GM23338 (cell line): ENCODE results near the gene HPS6. TPM values are rescaled to one million over a fixed set of nuclear protein-coding genes. Genes with fewer than 3 reads are reported as not detected.

Source experiments
- ATAC-seq: fragments of 200-7000 bp; cut with Tn5 transposase; 3 replicates; pipeline ENCODE4 v1.9.1; 2020
- DNase-seq: peaks from one replicate; pipeline ENCODE4 v3.0.0-alpha.2; 2015; ENCODE audit warnings: low spot score
- H2AFZ ChIP-seq: fragments of 200-600 bp; sonication (generic); 2 replicates; pipeline ENCODE4 v1.8.0; 2016; ENCODE audit warnings: antibody characterized with exemption, mild to moderate bottlenecking, moderate library complexity
- H3F3A ChIP-seq: fragments of 200-600 bp; sonication (generic); replicated peaks from 2 replicates; pipeline ENCODE4 v1.8.0; 2017; ENCODE audit warnings: antibody characterized with exemption, mixed run types, low read depth
- H3K27ac ChIP-seq: fragments of 200-600 bp; sonication (generic); 2 replicates; pipeline ENCODE4 v1.6.1; 2016; ENCODE audit warnings: low read depth
- H3K27me3 ChIP-seq: fragments of 200-600 bp; sonication (generic); 2 replicates; pipeline ENCODE4 v1.8.0; 2016; ENCODE audit warnings: mild to moderate bottlenecking, mixed run types, moderate library complexity; ENCODE audit not compliant: insufficient read depth
- H3K36me3 ChIP-seq: fragments of 200-600 bp; sonication (generic); 2 replicates; pipeline ENCODE4 v1.8.0; 2016; ENCODE audit warnings: mild to moderate bottlenecking; ENCODE audit not compliant: insufficient read depth
- H3K4me1 ChIP-seq: fragments of 200-600 bp; sonication (generic); 2 replicates; pipeline ENCODE4 v1.8.0; 2016; ENCODE audit warnings: mild to moderate bottlenecking, moderate library complexity; ENCODE audit not compliant: insufficient read depth
- H3K4me2 ChIP-seq: fragments of 200-600 bp; sonication (generic); 2 replicates; pipeline ENCODE4 v1.7.1; 2017; ENCODE audit warnings: mixed run types
- H3K4me3 ChIP-seq: fragments of 200-600 bp; sonication (generic); 2 replicates; pipeline ENCODE4 v1.6.1; 2016; ENCODE audit warnings: mixed run types
- H3K79me2 ChIP-seq: fragments of 200-600 bp; sonication (generic); replicated peaks from 2 replicates; pipeline ENCODE4 v1.8.0; 2017; ENCODE audit warnings: mild to moderate bottlenecking; ENCODE audit not compliant: insufficient read depth
- H3K9me2 ChIP-seq: fragments of 200-600 bp; sonication (generic); 2 replicates; pipeline ENCODE4 v1.8.0; 2017; ENCODE audit not compliant: insufficient read depth
- H4K20me1 ChIP-seq: fragments of 200-600 bp; sonication (generic); replicated peaks from 2 replicates; pipeline ENCODE4 v1.8.0; 2017; ENCODE audit warnings: mild to moderate bottlenecking; ENCODE audit not compliant: insufficient read depth
- H3K27ac Mint-ChIP-seq: 2 replicates; pipeline ENCODE4 v1.8.0; 2020; ENCODE audit warnings: inconsistent platforms, mild to moderate bottlenecking, moderate library complexity, mixed read lengths
- H3K27me3 Mint-ChIP-seq: 3 replicates; pipeline ENCODE4 v1.8.0; 2022; ENCODE audit warnings: low read depth, mild to moderate bottlenecking, moderate library complexity, mixed read lengths, inconsistent platforms; ENCODE audit not compliant: insufficient read depth, poor library complexity
- H3K36me3 Mint-ChIP-seq: 3 replicates; pipeline ENCODE4 v1.8.0; 2021; ENCODE audit warnings: low read depth, mild to moderate bottlenecking, inconsistent platforms, moderate library complexity, mixed read lengths
- H3K4me1 Mint-ChIP-seq: 3 replicates; pipeline ENCODE4 v1.8.0; 2020; ENCODE audit warnings: mild to moderate bottlenecking, inconsistent platforms, mixed read lengths
- H3K4me3 Mint-ChIP-seq: 3 replicates; pipeline ENCODE4 v1.8.0; 2021; ENCODE audit warnings: moderate library complexity, mild to moderate bottlenecking, inconsistent platforms, mixed read lengths
- H3K9me3 Mint-ChIP-seq: 3 replicates; pipeline ENCODE4 v1.8.0; 2020; ENCODE audit warnings: moderate library complexity, mild to moderate bottlenecking, inconsistent platforms, mixed read lengths
- ETS1 ChIP-seq: IDR thresholded peaks from 2 replicates; pipeline ENCODE4 v1.6.1; 2016; ENCODE audit warnings: antibody characterized with exemption
- NANOG ChIP-seq: IDR thresholded peaks from 2 replicates; pipeline ENCODE4 v1.6.1; 2016; ENCODE audit warnings: antibody characterized with exemption, borderline replicate concordance
- POLR2AphosphoS5 ChIP-seq: IDR thresholded peaks from 2 replicates; pipeline ENCODE4 v1.6.1; 2016; ENCODE audit warnings: antibody characterized with exemption, low read depth
- STAT1 ChIP-seq: IDR thresholded peaks from one replicate; pipeline ENCODE4 v1.6.1; 2016; ENCODE audit warnings: antibody characterized with exemption; ENCODE audit not compliant: unreplicated experiment
- ZNF114 ChIP-seq: fragments of 250-450 bp; sonication (Bioruptor Pico); IDR thresholded peaks from 2 replicates; pipeline ENCODE4 v1.5.0; 2020; ENCODE audit warnings: mild to moderate bottlenecking, moderate library complexity
- ZNF462 ChIP-seq: fragments of 250-450 bp; sonication (Bioruptor Pico); IDR thresholded peaks from 2 replicates; pipeline ENCODE4 v1.5.0; 2020; ENCODE audit warnings: mild to moderate bottlenecking, moderate library complexity
- polyA plus RNA-seq: library from polyadenylated mRNA; unstranded; fragments of >200 nt; fragmentation: Nextera tagmentation; extraction: Ambion mirVana; gene quantifications from 2 replicates; pipeline ENCODE4 v1.2.1, GENCODE V29; 2016
- total RNA-seq: library from RNA; depleted of rRNA; stranded (reverse); fragments of >200 nt; shearing (Covaris generic); gene quantifications from 2 replicates; pipeline ENCODE4 v1.2.3, GENCODE V29; 2014
- TF ChIP-seq, protein P1 (sequence below): IDR thresholded peaks from one replicate; pipeline ENCODE4 v1.6.1; 2018; ENCODE audit warnings: antibody characterized with exemption; ENCODE audit not compliant: unreplicated experiment
- TF ChIP-seq, protein P2 (sequence below), 2 experiments: fragments of 200-600 bp in 1 of 2; sonication (generic) in 1 of 2; conservative IDR thresholded peaks; 2 replicates each; pipeline versions ENCODE4 v1.5.1 to v1.6.1; 2016 to 2017; ENCODE audit warnings: antibody characterized with exemption in 2 of 2, low read depth in 2 of 2, mild to moderate bottlenecking in 2 of 2, moderate library complexity in 1 of 2

The HPS6 gene
- total and polyA plus RNA-seq, 2 experiments from 2014 or later: 4.2 to 28.7 TPM

DNA sequence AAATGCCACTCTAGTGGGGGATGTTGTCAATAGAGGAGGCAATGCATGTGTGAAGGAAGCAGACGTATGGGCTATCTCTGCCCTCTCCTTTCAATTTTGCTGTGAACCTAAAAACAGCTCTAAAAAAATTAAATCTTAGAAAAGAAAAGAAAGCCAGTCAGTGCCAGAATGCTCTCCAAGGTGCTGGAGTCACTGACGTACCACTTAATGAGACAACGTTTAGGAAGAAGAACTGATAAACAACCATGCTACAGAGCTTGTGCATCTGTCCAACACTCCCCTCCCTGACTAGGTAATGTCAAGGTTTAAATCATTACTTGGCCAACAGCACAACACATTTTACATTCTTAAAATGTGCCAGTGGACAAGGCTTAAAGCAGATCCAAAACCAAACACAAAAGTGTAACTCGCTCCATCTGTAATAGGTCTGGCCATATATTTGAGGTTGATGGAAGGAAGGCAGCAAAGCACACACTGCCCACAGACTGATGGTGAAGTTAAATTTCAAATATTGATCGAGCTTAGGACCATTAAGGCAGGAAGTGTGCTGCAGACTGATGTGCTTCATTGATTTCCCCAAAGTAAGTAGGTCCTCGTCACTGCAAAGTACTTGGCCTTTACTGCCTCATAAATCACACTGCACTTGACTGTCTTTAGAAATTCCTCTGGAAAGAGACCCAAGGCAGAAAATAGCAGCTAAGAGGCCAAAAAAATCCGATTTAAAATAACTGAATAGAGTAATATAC is 24.7 kb upstream of the HPS6 start:
- Mint-ChIP-seq H3K27ac (no peak overlapping the region), H3K27me3 (peaks cover 1% of the 10 kb centered on the region), H3K4me1 (no peaks in the 10 kb centered on the region), H3K36me3 (peaks cover 35% of the 10 kb centered on the region), H3K4me3 (no peak overlapping the region), H3K9me3 (peaks cover 12% of the 10 kb centered on the region; the same call in 2 of the 3 replicates)
- Histone ChIP-seq H3K36me3 (0 out of 2 replicates have a peak, but pooled peaks cover 7% of the 10 kb centered on the region), H3K4me3 (no peak overlapping the region), H2AFZ (no peak overlapping the region), H3K4me2 (no peak overlapping the region), H3K27ac (no peak overlapping the region), H3K4me1 (no peaks in the 10 kb centered on the region), H3F3A (no peaks in the 10 kb centered on the region), H3K79me2 (peaks cover 39% of the 10 kb centered on the region), H3K9me2 (no peaks in the 10 kb centered on the region), H4K20me1 (peaks cover 10% of the 10 kb centered on the region; the same call in 1 of the 2 replicates), H3K27me3 (no peaks in the 10 kb centered on the region)
- DNase-seq (peak; percentile 22), ATAC-seq (no peak)
- no peak for TF ChIP-seq STAT1
- TF ChIP-seq, protein P1, sequence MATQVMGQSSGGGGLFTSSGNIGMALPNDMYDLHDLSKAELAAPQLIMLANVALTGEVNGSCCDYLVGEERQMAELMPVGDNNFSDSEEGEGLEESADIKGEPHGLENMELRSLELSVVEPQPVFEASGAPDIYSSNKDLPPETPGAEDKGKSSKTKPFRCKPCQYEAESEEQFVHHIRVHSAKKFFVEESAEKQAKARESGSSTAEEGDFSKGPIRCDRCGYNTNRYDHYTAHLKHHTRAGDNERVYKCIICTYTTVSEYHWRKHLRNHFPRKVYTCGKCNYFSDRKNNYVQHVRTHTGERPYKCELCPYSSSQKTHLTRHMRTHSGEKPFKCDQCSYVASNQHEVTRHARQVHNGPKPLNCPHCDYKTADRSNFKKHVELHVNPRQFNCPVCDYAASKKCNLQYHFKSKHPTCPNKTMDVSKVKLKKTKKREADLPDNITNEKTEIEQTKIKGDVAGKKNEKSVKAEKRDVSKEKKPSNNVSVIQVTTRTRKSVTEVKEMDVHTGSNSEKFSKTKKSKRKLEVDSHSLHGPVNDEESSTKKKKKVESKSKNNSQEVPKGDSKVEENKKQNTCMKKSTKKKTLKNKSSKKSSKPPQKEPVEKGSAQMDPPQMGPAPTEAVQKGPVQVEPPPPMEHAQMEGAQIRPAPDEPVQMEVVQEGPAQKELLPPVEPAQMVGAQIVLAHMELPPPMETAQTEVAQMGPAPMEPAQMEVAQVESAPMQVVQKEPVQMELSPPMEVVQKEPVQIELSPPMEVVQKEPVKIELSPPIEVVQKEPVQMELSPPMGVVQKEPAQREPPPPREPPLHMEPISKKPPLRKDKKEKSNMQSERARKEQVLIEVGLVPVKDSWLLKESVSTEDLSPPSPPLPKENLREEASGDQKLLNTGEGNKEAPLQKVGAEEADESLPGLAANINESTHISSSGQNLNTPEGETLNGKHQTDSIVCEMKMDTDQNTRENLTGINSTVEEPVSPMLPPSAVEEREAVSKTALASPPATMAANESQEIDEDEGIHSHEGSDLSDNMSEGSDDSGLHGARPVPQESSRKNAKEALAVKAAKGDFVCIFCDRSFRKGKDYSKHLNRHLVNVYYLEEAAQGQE: peak; percentile 67

DNA sequence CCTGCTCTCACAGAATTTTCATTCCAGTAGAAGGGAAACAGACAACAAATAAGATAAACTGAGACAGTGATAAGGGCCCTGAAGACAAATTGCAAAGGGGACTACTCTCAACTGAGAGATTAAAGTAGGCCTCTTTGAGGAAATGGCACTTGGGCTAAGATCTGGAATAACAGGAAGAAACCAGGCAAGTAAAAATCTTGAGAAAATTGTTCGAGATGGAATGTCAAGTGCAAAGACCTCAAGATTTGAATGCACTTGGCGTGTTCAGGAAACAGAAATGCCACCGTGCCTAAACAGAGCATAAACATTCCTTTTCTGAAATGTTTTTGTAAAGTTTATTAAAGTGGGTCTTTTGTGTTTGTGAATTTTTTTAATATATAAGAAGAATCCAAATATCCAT is 19.9 kb upstream of the HPS6 start:
- H3K27me3 ChIP-seq: no peaks in the 10 kb centered on the region
- H3F3A ChIP-seq: no peaks in the 10 kb centered on the region
- Mint-ChIP-seq H3K36me3 (no peaks in the 10 kb centered on the region), H3K27ac (no peak overlapping the region), H3K9me3 (no peaks in the 10 kb centered on the region), H3K4me3 (no peak overlapping the region), H3K27me3 (peaks cover 1% of the 10 kb centered on the region), H3K4me1 (peaks cover 9% of the 10 kb centered on the region; the same call in 2 of the 3 replicates)
- H3K9me2 ChIP-seq: no peaks in the 10 kb centered on the region
- H3K4me2 ChIP-seq: no peak overlapping the region
- H3K36me3 ChIP-seq: no peaks in the 10 kb centered on the region
- ATAC-seq: no peak
- peaks cover 10% of the 10 kb centered on the region; the same call in 1 of the 2 replicates for H4K20me1 ChIP-seq
- H2AFZ ChIP-seq: no peak overlapping the region
- no peak overlapping the region for H3K4me3 ChIP-seq
- no peaks in the 10 kb centered on the region for H3K4me1 ChIP-seq
- DNase-seq: no peak
- peaks cover 78% of the 10 kb centered on the region for H3K79me2 ChIP-seq
- no peak overlapping the region for H3K27ac ChIP-seq
- TF ChIP-seq ZNF462: no peak
- no peak for TF ChIP-seq STAT1
- TF ChIP-seq POLR2AphosphoS5: no peak
- no peak for TF ChIP-seq ETS1
- TF ChIP-seq, protein P2, sequence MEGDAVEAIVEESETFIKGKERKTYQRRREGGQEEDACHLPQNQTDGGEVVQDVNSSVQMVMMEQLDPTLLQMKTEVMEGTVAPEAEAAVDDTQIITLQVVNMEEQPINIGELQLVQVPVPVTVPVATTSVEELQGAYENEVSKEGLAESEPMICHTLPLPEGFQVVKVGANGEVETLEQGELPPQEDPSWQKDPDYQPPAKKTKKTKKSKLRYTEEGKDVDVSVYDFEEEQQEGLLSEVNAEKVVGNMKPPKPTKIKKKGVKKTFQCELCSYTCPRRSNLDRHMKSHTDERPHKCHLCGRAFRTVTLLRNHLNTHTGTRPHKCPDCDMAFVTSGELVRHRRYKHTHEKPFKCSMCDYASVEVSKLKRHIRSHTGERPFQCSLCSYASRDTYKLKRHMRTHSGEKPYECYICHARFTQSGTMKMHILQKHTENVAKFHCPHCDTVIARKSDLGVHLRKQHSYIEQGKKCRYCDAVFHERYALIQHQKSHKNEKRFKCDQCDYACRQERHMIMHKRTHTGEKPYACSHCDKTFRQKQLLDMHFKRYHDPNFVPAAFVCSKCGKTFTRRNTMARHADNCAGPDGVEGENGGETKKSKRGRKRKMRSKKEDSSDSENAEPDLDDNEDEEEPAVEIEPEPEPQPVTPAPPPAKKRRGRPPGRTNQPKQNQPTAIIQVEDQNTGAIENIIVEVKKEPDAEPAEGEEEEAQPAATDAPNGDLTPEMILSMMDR (conservative IDR thresholded peaks at IDR 0.05; ENCODE audit: low read depth in 2 of 2): no peak
- TF ChIP-seq ZNF114: no peak
- no peak for TF ChIP-seq NANOG
